IPS-18c (cell line): ENCODE measurements around the gene FAM131A.
A peak's percentile ranks its signal among the peaks of the same experiment; 100 is the strongest.

ENCODE experiments used
- H3K4me3 ChIP-seq: 2 replicates; pipeline ENCODE4 v1.7.0; 2013; ENCODE audit warnings: low read depth, mild to moderate bottlenecking, low read length, moderate library complexity; ENCODE audit not compliant: insufficient read depth
- H3K9me3 ChIP-seq: one replicate; pipeline ENCODE4 v1.6.1; 2013; ENCODE audit warnings: mild to moderate bottlenecking, low read length, moderate library complexity; ENCODE audit not compliant: control insufficient read depth, insufficient read depth

FAM131A gene

DNA sequence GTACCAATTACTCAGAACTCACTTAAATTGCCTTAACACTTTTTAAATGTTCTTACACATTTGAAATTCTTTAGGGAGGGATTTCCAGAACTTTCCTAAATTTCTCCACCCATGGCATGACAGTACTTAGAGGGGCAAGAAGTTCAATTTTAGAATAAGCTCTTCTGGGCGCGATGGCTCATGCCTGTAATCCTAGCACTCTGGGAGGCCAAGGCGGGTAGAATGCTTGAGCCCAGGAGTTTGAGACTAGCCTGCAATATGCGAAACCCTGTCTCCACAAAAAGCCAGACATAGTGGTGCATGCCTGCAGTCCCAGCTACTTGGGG lies 10.6 kb downstream of the FAM131A start:
- no peak overlapping the region for H3K4me3 ChIP-seq
- H3K9me3 ChIP-seq = no peaks in the 10 kb centered on the region

GRCh38 chr3:184349563-184350470 lies 12.4 kb downstream of the FAM131A start:
- Histone ChIP-seq H3K4me3 (no peak overlapping the region), H3K9me3 (no peaks in the 10 kb centered on the region)

DNA sequence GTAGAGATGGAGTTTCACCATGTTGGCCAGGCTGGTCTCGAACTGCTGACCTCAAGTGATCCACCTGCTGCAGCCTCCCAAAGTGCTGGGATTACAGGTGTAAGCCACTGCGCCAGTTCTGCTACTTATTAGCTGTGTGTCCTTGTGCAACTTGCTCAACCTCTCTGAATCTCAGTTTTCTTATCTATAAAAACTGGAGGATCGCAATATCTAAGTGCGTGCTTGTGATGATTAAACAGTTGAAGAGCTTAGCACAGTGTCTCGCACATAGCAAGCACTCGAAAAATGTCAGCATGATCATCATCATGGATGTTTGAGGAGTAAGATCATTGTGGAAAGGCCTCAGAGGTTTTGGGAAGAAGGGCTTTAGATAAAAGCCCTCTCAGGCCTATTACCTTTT lies 13.2 kb downstream of the FAM131A start:
- Histone ChIP-seq H3K9me3 (no peaks in the 10 kb centered on the region), H3K4me3 (no peak overlapping the region)

DNA sequence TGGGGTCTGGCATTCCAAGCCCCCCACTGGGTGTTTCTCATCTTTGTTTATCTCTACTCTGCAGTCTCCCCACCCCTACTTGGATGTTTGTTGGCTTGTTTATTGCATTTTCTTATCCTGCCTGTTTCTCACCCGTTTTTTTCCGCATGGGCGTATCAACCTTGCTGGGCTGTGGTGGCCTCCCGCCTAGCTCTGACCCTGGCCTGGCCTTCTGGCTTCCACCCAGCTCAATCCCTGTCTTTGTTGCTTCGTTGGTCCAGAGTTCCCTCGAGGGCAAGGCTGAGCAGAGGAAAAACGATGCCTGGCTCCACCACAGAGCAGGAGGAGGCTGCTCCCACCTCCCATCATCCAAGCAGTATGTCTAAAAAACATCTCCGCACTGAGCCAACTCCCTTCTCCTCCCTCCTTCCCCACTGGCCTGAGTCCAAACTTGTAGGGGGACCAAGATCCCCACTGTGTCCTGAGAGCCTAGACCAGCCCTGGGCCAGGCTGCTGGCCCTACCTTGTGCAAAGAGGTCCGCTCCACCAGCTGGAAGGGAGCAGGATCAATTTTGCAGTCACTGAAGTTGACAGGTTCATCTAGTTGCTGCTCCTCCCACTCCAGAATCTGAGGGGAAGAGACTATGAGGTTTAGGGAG lies 14.2 kb downstream of the FAM131A start:
- H3K4me3 ChIP-seq = no peak overlapping the region
- H3K9me3 ChIP-seq = no peaks in the 10 kb centered on the region

- Histone ChIP-seq H3K4me3 (no peak overlapping the region), H3K9me3 (no peaks in the 10 kb centered on the region)
Observed at GRCh38 chr3:184352149-184352785, 14.9 kb downstream of the FAM131A start.

DNA sequence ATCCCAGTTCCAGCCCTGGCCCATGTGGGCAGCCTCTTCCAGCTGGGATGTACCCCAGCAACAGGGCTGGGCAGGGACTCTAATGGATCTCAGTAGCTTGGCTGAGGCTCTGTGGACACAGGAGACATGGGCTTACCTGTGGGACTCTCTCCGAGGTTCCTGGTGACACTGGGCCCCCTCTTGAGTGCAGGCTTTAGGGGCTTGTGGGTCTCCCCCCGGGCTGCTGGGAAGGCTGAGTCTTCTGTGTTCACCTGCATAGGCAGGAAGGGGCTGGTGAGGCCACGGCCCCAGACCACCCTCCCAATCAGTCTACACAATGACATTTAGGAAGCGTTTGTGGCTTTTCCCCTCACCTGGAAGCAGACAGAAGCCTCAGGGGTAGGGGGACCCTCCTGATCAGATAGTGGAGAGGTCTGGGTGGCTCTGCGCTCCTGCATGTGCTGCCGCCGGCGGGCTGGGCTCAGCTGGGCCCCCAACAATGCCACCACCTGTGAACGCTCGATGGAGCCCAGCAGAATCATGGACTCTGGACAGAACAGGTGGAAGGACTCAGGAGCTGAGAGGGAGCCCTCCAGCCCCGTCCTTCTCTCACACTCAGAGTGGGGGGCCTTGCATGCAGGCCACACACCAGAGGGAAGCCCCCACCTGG lies 15.6 kb downstream of the FAM131A start:
- Histone ChIP-seq H3K4me3 (no peak overlapping the region), H3K9me3 (no peaks in the 10 kb centered on the region)

DNA sequence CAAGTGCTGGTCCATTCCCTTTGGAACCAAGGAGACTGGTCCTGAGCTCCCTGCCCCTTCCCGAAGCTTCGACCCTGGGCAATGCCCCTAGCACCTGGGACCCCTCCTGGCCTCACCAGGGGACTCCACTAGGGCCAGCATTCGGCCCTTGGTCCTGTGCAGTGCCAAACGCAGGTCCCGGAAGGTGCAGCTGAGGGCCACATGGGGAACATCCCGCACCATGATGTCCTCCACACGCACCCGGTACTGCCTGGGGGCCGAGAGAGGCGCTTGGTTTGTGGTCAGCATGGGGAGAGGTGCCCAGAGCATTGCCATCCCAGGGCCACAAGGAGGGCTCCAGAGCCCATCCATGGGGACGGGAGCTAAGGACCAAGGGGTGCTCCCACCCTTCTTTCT lies 16.1 kb downstream of the FAM131A start:
- no peaks in the 10 kb centered on the region for H3K9me3 ChIP-seq
- H3K4me3 ChIP-seq = no peak overlapping the region

DNA sequence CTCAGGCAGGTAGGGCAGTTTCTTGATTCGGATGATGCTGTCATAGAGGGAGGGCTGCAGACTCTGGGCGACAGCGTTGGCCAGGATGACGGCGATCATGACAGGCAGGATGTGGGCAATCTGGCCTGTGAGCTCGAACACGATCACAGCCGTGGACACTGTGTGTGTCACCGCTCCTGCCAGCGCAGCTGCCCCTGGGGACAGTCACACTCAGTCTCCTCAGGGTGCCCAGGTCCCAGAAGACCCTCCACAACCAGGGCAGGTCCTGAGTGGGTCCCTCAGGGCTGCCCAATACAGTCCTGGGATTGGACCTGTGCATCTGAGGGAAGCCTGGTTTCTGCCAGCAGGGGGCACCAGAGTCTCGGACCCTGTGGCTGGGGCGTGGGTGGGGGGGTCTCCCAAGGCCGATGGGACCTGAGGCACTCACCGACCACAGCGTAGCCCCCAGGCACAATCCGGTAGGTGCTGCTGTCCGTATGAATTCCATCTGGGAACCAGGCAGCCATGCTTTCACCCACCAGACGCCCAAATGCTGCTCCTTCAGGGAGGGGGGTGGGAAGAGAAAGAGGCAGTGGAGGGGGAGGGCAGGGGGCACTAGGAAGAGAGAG lies 16.8 kb downstream of the FAM131A start:
- no peaks in the 10 kb centered on the region for H3K9me3 ChIP-seq
- H3K4me3 ChIP-seq = no peak overlapping the region

GRCh38 chr3:184354754-184355153 lies 17.4 kb downstream of the FAM131A start:
- Histone ChIP-seq H3K4me3 (no peak overlapping the region), H3K9me3 (no peaks in the 10 kb centered on the region)

- no peaks in the 10 kb centered on the region for H3K9me3 ChIP-seq
- no peak overlapping the region for H3K4me3 ChIP-seq
Observed at GRCh38 chr3:184355261-184356040, 18.1 kb downstream of the FAM131A start.

GRCh38 chr3:184357248-184358123 lies 20.1 kb downstream of the FAM131A start:
- Histone ChIP-seq H3K4me3 (no peak overlapping the region), H3K9me3 (no peaks in the 10 kb centered on the region)

- Histone ChIP-seq H3K4me3 (no peak overlapping the region), H3K9me3 (no peaks in the 10 kb centered on the region)
Observed at GRCh38 chr3:184358124-184358767, 20.8 kb downstream of the FAM131A start.

DNA sequence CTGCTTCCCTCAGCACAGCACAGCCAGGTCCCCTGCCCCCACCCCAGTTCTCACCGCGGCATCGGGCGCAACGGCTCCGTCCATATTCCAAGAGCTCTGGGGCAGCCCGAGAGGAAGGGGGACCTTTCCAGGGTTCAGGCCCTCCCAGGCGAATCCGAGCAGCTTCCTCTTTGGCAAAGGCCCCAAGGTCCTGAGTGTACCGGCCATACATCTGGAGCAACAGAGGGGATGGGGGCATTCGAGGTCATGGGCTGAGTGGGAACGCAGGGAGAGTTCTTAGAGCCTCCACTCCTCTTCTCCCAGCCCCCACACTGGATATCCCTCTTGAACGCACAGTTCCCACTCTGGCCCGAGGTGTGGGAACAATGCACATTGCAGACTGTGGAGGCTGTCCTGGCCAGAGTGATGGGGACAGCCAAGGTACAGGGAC lies 21.5 kb downstream of the FAM131A start:
- Histone ChIP-seq H3K9me3 (no peaks in the 10 kb centered on the region), H3K4me3 (no peak overlapping the region)

DNA sequence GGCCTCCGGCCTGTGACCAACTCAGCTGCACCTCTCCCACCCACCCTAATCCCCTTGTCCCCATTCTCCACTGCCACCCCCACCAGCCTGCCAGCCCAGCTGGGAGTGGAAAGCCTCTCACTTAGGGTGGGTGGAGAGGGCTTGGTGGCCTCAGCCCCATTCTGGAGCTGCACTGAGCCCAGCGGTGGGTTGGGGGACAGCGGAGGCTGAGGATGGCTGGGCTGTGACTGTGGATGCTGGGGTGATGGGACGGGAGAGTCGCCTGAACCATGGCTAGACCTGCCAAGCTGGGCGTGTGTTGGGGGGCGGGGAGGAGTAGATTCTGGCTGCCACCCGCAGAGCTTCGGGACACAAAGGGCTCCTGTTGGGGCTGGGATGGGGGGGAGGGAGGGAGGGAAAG lies 22.2 kb downstream of the FAM131A start:
- H3K4me3 ChIP-seq = peak overlapping the region; percentile 24; the same call in 1 of the 2 replicates
- no peaks in the 10 kb centered on the region for H3K9me3 ChIP-seq

DNA sequence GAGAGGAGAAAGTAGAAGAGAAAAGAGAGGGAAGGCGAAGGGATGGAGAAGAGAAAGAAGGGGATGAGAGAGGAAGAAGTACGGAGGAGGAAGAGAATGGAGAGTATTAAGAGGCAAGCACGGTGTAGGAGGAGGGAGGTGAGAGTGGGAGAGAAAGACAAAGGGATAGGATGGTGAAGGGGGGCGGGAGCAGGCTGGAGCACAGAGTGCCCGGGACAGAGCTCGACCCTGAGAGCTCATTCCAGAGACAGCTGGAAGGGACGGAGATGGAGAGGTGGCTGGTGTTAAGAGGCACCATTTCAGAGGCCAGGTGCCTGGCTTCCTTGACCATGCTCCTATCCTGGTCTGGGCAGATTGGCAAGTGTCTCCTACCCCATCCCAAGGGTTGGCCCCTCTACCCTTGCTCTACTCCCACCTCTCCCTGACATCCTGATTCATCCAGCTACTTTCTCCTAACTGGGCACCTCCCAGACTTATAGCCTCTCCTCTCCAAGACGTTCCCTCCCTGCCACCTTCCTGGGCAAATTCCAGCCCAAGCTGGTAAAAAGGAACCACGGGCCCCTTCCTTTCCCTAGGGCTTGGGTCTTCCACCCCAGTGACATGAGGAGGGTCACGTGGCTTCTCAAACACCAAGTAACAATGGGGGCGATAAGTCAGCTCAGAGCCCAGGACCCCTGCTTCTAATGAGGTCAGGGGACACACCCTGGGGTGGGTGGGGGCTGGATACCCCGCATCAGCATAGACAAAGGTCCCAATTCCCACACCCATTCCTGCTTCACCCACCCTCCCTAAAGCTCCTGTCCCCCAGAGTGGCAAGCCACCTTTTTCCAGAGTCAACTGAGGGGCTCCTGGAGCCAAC lies 22.9 kb downstream of the FAM131A start:
- peak overlapping the region; percentile 89 for H3K4me3 ChIP-seq
- H3K9me3 ChIP-seq = no peaks in the 10 kb centered on the region
